H9 (cell line): Measurements from ENCODE around the gene NRP1. TPM values are rescaled to one million over a fixed set of nuclear protein-coding genes. Genes with fewer than 3 reads are reported as not detected.

ENCODE experiments used
- DNase-seq: peaks from one replicate; pipeline ENCODE4 v3.0.0-alpha.2; 2017
- H2AFZ ChIP-seq: one replicate; pipeline ENCODE4 v1.6.1; 2013; ENCODE audit warnings: mild to moderate bottlenecking, low read length, control low read depth, moderate library complexity
- H2AK5ac ChIP-seq: 2 replicates; pipeline ENCODE4 v1.6.1; 2013; ENCODE audit warnings: low read length, control low read depth, mixed read lengths; ENCODE audit not compliant: insufficient read length
- H2BK120ac ChIP-seq: one replicate; pipeline ENCODE4 v1.6.1; 2013; ENCODE audit warnings: low read depth, mild to moderate bottlenecking, low read length, control low read depth, inconsistent platforms; ENCODE audit not compliant: poor library complexity, severe bottlenecking
- H2BK12ac ChIP-seq: 2 replicates; pipeline ENCODE4 v1.6.1; 2013; ENCODE audit warnings: low read length, control low read depth, mixed read lengths, low read depth; ENCODE audit not compliant: insufficient read length
- H2BK15ac ChIP-seq: 2 replicates; pipeline ENCODE4 v1.6.1; 2013; ENCODE audit warnings: low read depth, low read length, control low read depth
- H2BK20ac ChIP-seq: one replicate; pipeline ENCODE4 v1.6.1; 2013; ENCODE audit warnings: low read depth, mild to moderate bottlenecking, low read length, control low read depth, inconsistent platforms; ENCODE audit not compliant: poor library complexity, severe bottlenecking
- H2BK5ac ChIP-seq: 2 replicates; pipeline ENCODE4 v1.6.1; 2013; ENCODE audit warnings: low read length, control low read depth, mixed read lengths; ENCODE audit not compliant: insufficient read length
- H3K14ac ChIP-seq: 2 replicates; pipeline ENCODE4 v1.6.1; 2013; ENCODE audit warnings: low read length, control low read depth; ENCODE audit not compliant: insufficient read depth
- H3K18ac ChIP-seq: 2 replicates; pipeline ENCODE4 v1.6.1; 2013; ENCODE audit warnings: low read depth, mild to moderate bottlenecking, mixed read lengths, low read length, control low read depth; ENCODE audit not compliant: insufficient read length
- H3K23ac ChIP-seq: 2 replicates; pipeline ENCODE4 v1.6.1; 2013; ENCODE audit warnings: low read length, control low read depth, mixed read lengths, low read depth; ENCODE audit not compliant: insufficient read length
- H3K23me2 ChIP-seq: 2 replicates; pipeline ENCODE4 v1.6.1; 2013; ENCODE audit warnings: low read depth, mild to moderate bottlenecking, mixed read lengths, low read length, control low read depth; ENCODE audit not compliant: insufficient read length, poor library complexity, severe bottlenecking
- H3K27ac ChIP-seq: 2 replicates; pipeline ENCODE4 v1.5.1; 2013; ENCODE audit warnings: low read length, control low read depth, mixed read lengths, low read depth; ENCODE audit not compliant: insufficient read length
- H3K27me3 ChIP-seq: 2 replicates; pipeline ENCODE4 v1.6.1; 2013; ENCODE audit warnings: low read length, control low read depth, inconsistent platforms; ENCODE audit not compliant: insufficient read depth
- H3K4ac ChIP-seq: 2 replicates; pipeline ENCODE4 v1.6.1; 2013; ENCODE audit warnings: low read depth, mild to moderate bottlenecking, control low read depth, inconsistent platforms, low read length, moderate library complexity
- H3K4me1 ChIP-seq: 2 replicates; pipeline ENCODE4 v1.6.1; 2013; ENCODE audit warnings: low read length, control low read depth, inconsistent platforms; ENCODE audit not compliant: insufficient read depth
- H3K4me2 ChIP-seq: 2 replicates; pipeline ENCODE4 v1.6.1; 2013; ENCODE audit warnings: low read length, control low read depth, mixed read lengths; ENCODE audit not compliant: insufficient read length, insufficient read depth
- H3K56ac ChIP-seq: 2 replicates; pipeline ENCODE4 v1.6.1; 2013; ENCODE audit warnings: low read depth, mild to moderate bottlenecking, mixed read lengths, low read length, control low read depth; ENCODE audit not compliant: insufficient read length
- H3K79me1 ChIP-seq: 2 replicates; pipeline ENCODE4 v1.6.1; 2013; ENCODE audit warnings: low read depth, mild to moderate bottlenecking, moderate library complexity, low read length, control low read depth, inconsistent platforms; ENCODE audit not compliant: insufficient read depth, poor library complexity, severe bottlenecking
- H3K79me2 ChIP-seq: 2 replicates; pipeline ENCODE4 v1.6.1; 2013; ENCODE audit warnings: low read length, control low read depth, inconsistent platforms; ENCODE audit not compliant: insufficient read depth
- H3K9ac ChIP-seq: 2 replicates; pipeline ENCODE4 v1.6.1; 2013; ENCODE audit warnings: low read length, control low read depth, mixed read lengths; ENCODE audit not compliant: insufficient read length; ENCODE audit errors: extremely low read depth
- H3K9me3 ChIP-seq: one replicate; pipeline ENCODE4 v1.6.1; 2013; ENCODE audit warnings: low read depth, low read length, inconsistent platforms; ENCODE audit not compliant: control insufficient read depth
- H3T11ph ChIP-seq: one replicate; pipeline ENCODE4 v1.6.1; 2013; ENCODE audit warnings: mild to moderate bottlenecking, low read length, control low read depth, inconsistent platforms
- H4K20me1 ChIP-seq: one replicate; pipeline ENCODE4 v1.6.1; 2013; ENCODE audit not compliant: control insufficient read depth, insufficient read length, insufficient read depth
- H4K5ac ChIP-seq: 2 replicates; pipeline ENCODE4 v1.6.1; 2013; ENCODE audit warnings: low read depth, mild to moderate bottlenecking, mixed read lengths, low read length, control low read depth; ENCODE audit not compliant: insufficient read length
- H4K8ac ChIP-seq: replicated peaks from 2 replicates; pipeline ENCODE4 v1.6.1; 2013; ENCODE audit warnings: low read length, control low read depth, mixed read lengths, low read depth; ENCODE audit not compliant: insufficient read length
- H4K91ac ChIP-seq: 2 replicates; pipeline ENCODE4 v1.6.1; 2013; ENCODE audit warnings: low read depth, mild to moderate bottlenecking, moderate library complexity, mixed read lengths, low read length, control low read depth; ENCODE audit not compliant: insufficient read length
- H3K27ac Mint-ChIP-seq, 3 experiments: 2 replicates in 2 of 3; 3 replicates in 1 of 3; pipeline ENCODE4 v1.8.0; 2020 to 2021; ENCODE audit warnings: mixed read lengths in 3 of 3, mild to moderate bottlenecking in 1 of 3, moderate library complexity in 1 of 3
- H3K27me3 Mint-ChIP-seq: 2 replicates; pipeline ENCODE4 v1.8.0; 2021; ENCODE audit warnings: low read depth, mild to moderate bottlenecking, moderate library complexity, mixed read lengths
- H3K36me3 Mint-ChIP-seq, 3 experiments: 2 replicates in 2 of 3; 3 replicates in 1 of 3; pipeline ENCODE4 v1.8.0; 2020 to 2021; ENCODE audit warnings: low read depth in 3 of 3, mixed read lengths in 3 of 3; ENCODE audit not compliant: insufficient read depth in 1 of 3
- H3K4me1 Mint-ChIP-seq, 2 experiments: 2 replicates each; pipeline ENCODE4 v1.8.0; 2020; ENCODE audit warnings: mixed read lengths in 2 of 2
- H3K4me3 Mint-ChIP-seq, 2 experiments: 2 replicates in 1 of 2; 3 replicates in 1 of 2; pipeline ENCODE4 v1.8.0; 2020 to 2021; ENCODE audit warnings: mild to moderate bottlenecking in 2 of 2, mixed read lengths in 2 of 2, moderate library complexity in 1 of 2
- H3K9me3 Mint-ChIP-seq, 2 experiments: 2 replicates in 1 of 2; 3 replicates in 1 of 2; pipeline ENCODE4 v1.8.0; 2020; ENCODE audit warnings: mild to moderate bottlenecking in 2 of 2, mixed read lengths in 2 of 2, moderate library complexity in 1 of 2
- CTCF ChIP-seq: fragments of 200-600 bp; sonication (generic); conservative IDR thresholded peaks from 3 replicates; pipeline ENCODE4 v1.8.0; 2021; ENCODE audit warnings: antibody characterized with exemption, mild to moderate bottlenecking
- WGBS: extraction: QIAGEN DNeasy Blood & Tissue Kit; methylation state at CpG from one replicate; pipeline ENCODE4 v1.1.7; 2013; ENCODE audit warnings: missing lambda C conversion rate, low lambda C conversion rate, mixed read lengths; ENCODE audit not compliant: insufficient read length; ENCODE audit errors: extremely low coverage; 5-methylcytosine and 5-hydroxymethylcytosine counted together
- total RNA-seq: library from RNA; stranded (reverse); gene quantifications from 2 replicates; pipeline ENCODE4 v1.2.1, GENCODE V29; 2021

Gene NRP1
- total RNA-seq, 1 experiment from 2014 or later = 4.6 TPM

GRCh38 chr10:33151344-33151864 lies 183.1 kb downstream of the NRP1 start:
- no peak overlapping the region for H3K4ac ChIP-seq
- no peak overlapping the region for H4K8ac ChIP-seq
- H3K23ac ChIP-seq = no peak overlapping the region
- Mint-ChIP-seq H3K27ac (no peak overlapping the region), H3K9me3 (peaks cover 4 to 12% of the 10 kb centered on the region in 2 experiments; a peak in 3 of 5 replicates), H3K4me3 (no peak overlapping the region), H3K27me3 (no peaks in the 10 kb centered on the region; the same call in 1 of the 2 replicates), H3K36me3 (peaks cover 1 to 5% (median 3%) of the 10 kb centered on the region in 3 experiments; a peak in 6 of 7 replicates), H3K4me1 (peaks cover 0 to 7% of the 10 kb centered on the region in 2 experiments; a peak in 2 of 4 replicates)
- WGBS = no CpG with 5 or more reads among the region's 3 CpGs
- H2BK5ac ChIP-seq = no peak overlapping the region
- H2BK15ac ChIP-seq = no peak overlapping the region
- no peak overlapping the region for H3K4me2 ChIP-seq
- H2BK12ac ChIP-seq = no peak overlapping the region
- no peak overlapping the region for H3K27ac ChIP-seq
- no peak overlapping the region for H3K56ac ChIP-seq
- no peak overlapping the region for H2AK5ac ChIP-seq
- H3K4me1 ChIP-seq = no peaks in the 10 kb centered on the region
- no peaks in the 10 kb centered on the region for H4K20me1 ChIP-seq
- H2BK20ac ChIP-seq = no peak overlapping the region
- no peak overlapping the region for H3T11ph ChIP-seq
- no peak overlapping the region for H2BK120ac ChIP-seq
- H4K5ac ChIP-seq = no peak overlapping the region
- no peak overlapping the region for H3K14ac ChIP-seq
- no peak for DNase-seq
- H3K9ac ChIP-seq = no peak overlapping the region
- H4K91ac ChIP-seq = no peak overlapping the region
- no peaks in the 10 kb centered on the region for H3K79me2 ChIP-seq
- H3K79me1 ChIP-seq = no peaks in the 10 kb centered on the region
- H3K9me3 ChIP-seq = no peaks in the 10 kb centered on the region
- H3K18ac ChIP-seq = no peak overlapping the region
- no peaks in the 10 kb centered on the region for H3K23me2 ChIP-seq
- TF ChIP-seq CTCF = no peak
- H2AFZ ChIP-seq = no peak overlapping the region
- H3K27me3 ChIP-seq = no peaks in the 10 kb centered on the region
